ENCODE measurements around the gene TACR1.

- TF ChIP-seq CTCF (IDR thresholded peaks at IDR 0.05) = no peak
- no peak for TF ChIP-seq POLR2A (IDR thresholded peaks at IDR 0.05)
Observed at GRCh38 chr2:75035444-75036353, 163.6 kb downstream of the TACR1 start.

Data from esophagus squamous epithelium (tissue), 4 donors.